H1 (cell line): ENCODE results near the gene SGCD. TPM values are rescaled to one million over a fixed set of nuclear protein-coding genes. Genes with fewer than 3 reads are reported as not detected.

Source experiments
- CTCF ChIA-PET: fragments of 300-600 bp; sonication (Branson Sonifier 250); formaldehyde crosslinking; loops from one replicate; lab custom pipeline; 2021; ENCODE audit not compliant: partially characterized antibody; lab: Charles Lee
- POLR2A ChIA-PET: fragments of 300-600 bp; sonication (Branson Sonifier 250); formaldehyde crosslinking; loops from one replicate; lab custom pipeline; 2021; ENCODE audit warnings: inconsistent platforms; ENCODE audit not compliant: partially characterized antibody; lab: Charles Lee
- DNase-seq, 2 experiments: peaks; one replicate each; pipeline versions ENCODE4 v3.0.0 to v3.0.0-alpha.2; 2010 to 2022; ENCODE audit warnings: low spot score in 2 of 2, low read depth in 1 of 2, mixed read lengths in 1 of 2
- FAIRE-seq: peaks from 2 replicates; lab custom pipeline; 2011; peaks lifted over from hg19 to GRCh38; lab: Jason Lieb, UNC
- H2AFZ ChIP-seq: 2 replicates; pipeline ENCODE4 v1.8.1; 2012; ENCODE audit warnings: low read length, inconsistent platforms
- H2AK5ac ChIP-seq: 2 replicates; pipeline ENCODE4 v1.6.1; 2013; ENCODE audit warnings: low read depth, low read length
- H2BK120ac ChIP-seq: replicated peaks from 2 replicates; pipeline ENCODE3; 2013; ENCODE audit warnings: low read depth, low read length, inconsistent platforms
- H2BK12ac ChIP-seq: 2 replicates; pipeline ENCODE4 v1.6.1; 2013; ENCODE audit warnings: low read depth, low read length
- H2BK15ac ChIP-seq: 2 replicates; pipeline ENCODE4 v1.6.1; 2013; ENCODE audit warnings: low read length
- H2BK20ac ChIP-seq: 2 replicates; pipeline ENCODE4 v1.6.1; 2013; ENCODE audit warnings: low read length
- H2BK5ac ChIP-seq: 2 replicates; pipeline ENCODE4 v1.6.1; 2013; ENCODE audit warnings: low read depth, low read length
- H3K14ac ChIP-seq: 2 replicates; pipeline ENCODE4 v1.6.1; 2013; ENCODE audit warnings: inconsistent platforms; ENCODE audit not compliant: insufficient read length
- H3K18ac ChIP-seq: 2 replicates; pipeline ENCODE4 v1.6.1; 2013; ENCODE audit warnings: low read length; ENCODE audit errors: extremely low read depth
- H3K23ac ChIP-seq: 2 replicates; pipeline ENCODE4 v1.6.1; 2013; ENCODE audit warnings: inconsistent platforms; ENCODE audit not compliant: insufficient read length
- H3K23me2 ChIP-seq: 2 replicates; pipeline ENCODE4 v1.6.1; 2013; ENCODE audit warnings: low read depth, low read length
- H3K27ac ChIP-seq: 2 replicates; pipeline ENCODE4 v1.6.1; 2011; ENCODE audit warnings: low read depth, low read length, inconsistent platforms
- H3K27me3 ChIP-seq, 4 experiments: replicated peaks in 1 of 4; 1 replicate in 1 of 4; 2 replicates in 3 of 4; pipeline versions ENCODE4 v1.6.1 to v1.8.1; 2011 to 2013; ENCODE audit warnings: low read length in 3 of 4, mild to moderate bottlenecking in 3 of 4, inconsistent platforms in 2 of 4, mixed read lengths in 2 of 4, moderate library complexity in 1 of 4; ENCODE audit not compliant: control insufficient read depth in 3 of 4, insufficient read depth in 3 of 4; ENCODE audit errors: extremely low read depth in 1 of 4
- H3K36me3 ChIP-seq, 4 experiments: 2 replicates each; pipeline versions ENCODE4 v1.6.1 to v1.8.1; 2011 to 2013; ENCODE audit warnings: mild to moderate bottlenecking in 4 of 4, low read length in 3 of 4, moderate library complexity in 2 of 4, control low read depth in 1 of 4, inconsistent platforms in 1 of 4; ENCODE audit not compliant: insufficient read depth in 4 of 4, control insufficient read depth in 2 of 4
- H3K4ac ChIP-seq: replicated peaks from 2 replicates; pipeline ENCODE3; 2013; ENCODE audit warnings: low read length, low read depth, mixed read lengths, inconsistent platforms; ENCODE audit not compliant: insufficient read length
- H3K4me1 ChIP-seq, 4 experiments: replicated peaks in 1 of 4; 1 replicate in 1 of 4; 2 replicates in 3 of 4; pipeline versions ENCODE4 v1.6.1 to v1.8.1; 2011 to 2013; ENCODE audit warnings: low read length in 3 of 4, inconsistent platforms in 2 of 4, mixed read lengths in 1 of 4; ENCODE audit not compliant: insufficient read depth in 4 of 4, control insufficient read depth in 3 of 4
- H3K4me2 ChIP-seq, 2 experiments: 2 replicates each; pipeline versions ENCODE4 v1.6.1 to v1.8.1; 2011 to 2013; ENCODE audit warnings: low read depth in 2 of 2, low read length in 2 of 2, control low read depth in 1 of 2, inconsistent platforms in 1 of 2, mild to moderate bottlenecking in 1 of 2; ENCODE audit not compliant: insufficient read depth in 1 of 2
- H3K4me3 ChIP-seq, 4 experiments: fragments of 200-600, 300-600 bp in 1 of 4; sonication (generic), shearing (Covaris generic), sonication (Bioruptor Twin) in 1 of 4; 2 replicates each; pipeline versions ENCODE4 v1.5.1 to v1.8.1; 2011 to 2016; ENCODE audit warnings: low read length in 4 of 4, low read depth in 3 of 4, control low read depth in 2 of 4, inconsistent platforms in 2 of 4, mild to moderate bottlenecking in 2 of 4, mixed read lengths in 1 of 4, moderate library complexity in 1 of 4; ENCODE audit not compliant: insufficient read depth in 2 of 4; ENCODE audit errors: extremely low read depth in 1 of 4
- H3K56ac ChIP-seq: replicated peaks from 2 replicates; pipeline ENCODE3; 2013; ENCODE audit warnings: low read depth, mild to moderate bottlenecking, mixed read lengths, low read length, inconsistent platforms; ENCODE audit not compliant: insufficient read length
- H3K79me1 ChIP-seq: 2 replicates; pipeline ENCODE4 v1.6.1; 2013; ENCODE audit warnings: low read depth, low read length, control low read depth
- H3K79me2 ChIP-seq, 2 experiments: 2 replicates each; pipeline versions ENCODE4 v1.6.1 to v1.8.1; 2012 to 2013; ENCODE audit warnings: low read length in 2 of 2, mild to moderate bottlenecking in 2 of 2, inconsistent platforms in 1 of 2; ENCODE audit not compliant: insufficient read depth in 2 of 2, control insufficient read depth in 1 of 2
- H3K9ac ChIP-seq, 4 experiments: replicated peaks in 1 of 4; 1 replicate in 1 of 4; 2 replicates in 3 of 4; pipeline versions ENCODE4 v1.6.1 to v1.8.1; 2011 to 2013; ENCODE audit warnings: low read depth in 3 of 4, low read length in 3 of 4, control low read depth in 2 of 4, mild to moderate bottlenecking in 2 of 4, moderate library complexity in 2 of 4, inconsistent platforms in 1 of 4; ENCODE audit errors: extremely low read depth in 1 of 4
- H3K9me3 ChIP-seq, 2 experiments: 2 replicates each; pipeline versions ENCODE4 v1.6.1 to v1.8.1; 2012 to 2013; ENCODE audit warnings: mild to moderate bottlenecking in 2 of 2, moderate library complexity in 2 of 2, control low read depth in 1 of 2, inconsistent platforms in 1 of 2, low read depth in 1 of 2, low read length in 1 of 2, mixed read lengths in 1 of 2; ENCODE audit not compliant: insufficient read depth in 2 of 2
- H4K20me1 ChIP-seq, 2 experiments: replicated peaks in 1 of 2; 2 replicates each; pipeline versions ENCODE3 to v1.8.1; 2011 to 2013; ENCODE audit warnings: inconsistent platforms in 2 of 2, low read length in 2 of 2, mild to moderate bottlenecking in 1 of 2; ENCODE audit not compliant: insufficient read depth in 2 of 2, control insufficient read depth in 1 of 2
- H4K5ac ChIP-seq: 2 replicates; pipeline ENCODE4 v1.6.1; 2013; ENCODE audit warnings: low read length, low read depth, mixed read lengths, inconsistent platforms; ENCODE audit not compliant: insufficient read length
- H4K8ac ChIP-seq: 2 replicates; pipeline ENCODE4 v1.8.0; 2013; ENCODE audit warnings: mild to moderate bottlenecking, moderate library complexity, low read length, inconsistent platforms; ENCODE audit not compliant: insufficient read depth; ENCODE audit errors: extremely low read depth
- H4K91ac ChIP-seq: replicated peaks from 2 replicates; pipeline ENCODE3; 2013; ENCODE audit warnings: low read length, mixed read lengths, inconsistent platforms; ENCODE audit not compliant: insufficient read length
- BRCA1 ChIP-seq: IDR thresholded peaks from 2 replicates; pipeline ENCODE4 v1.6.1; 2012; ENCODE audit warnings: low read depth, low read length, improper control_type of control experiment
- CEBPB ChIP-seq: IDR thresholded peaks from 2 replicates; pipeline ENCODE4 v1.6.1; 2012; ENCODE audit warnings: low read depth, low read length
- EZH2 ChIP-seq: fragments of 200-600 bp; sonication (generic); IDR thresholded peaks from 2 replicates; pipeline ENCODE4 v1.7.1; 2012; ENCODE audit warnings: low read depth, mild to moderate bottlenecking, moderate library complexity, low read length, inconsistent platforms; ENCODE audit not compliant: severe bottlenecking
- JUN ChIP-seq: IDR thresholded peaks from 2 replicates; pipeline ENCODE4 v1.6.1; 2011; ENCODE audit warnings: low read depth, mild to moderate bottlenecking, improper control_type of control experiment, low read length
- KDM4A ChIP-seq: IDR thresholded peaks from one replicate; pipeline ENCODE4 v1.7.1; 2012; ENCODE audit warnings: low read depth, mild to moderate bottlenecking, moderate library complexity, low read length, inconsistent platforms; ENCODE audit not compliant: severe bottlenecking
- NANOG ChIP-seq: IDR thresholded peaks from 2 replicates; pipeline ENCODE4 v1.6.1; 2011; ENCODE audit warnings: low read length, low read depth, mild to moderate bottlenecking, inconsistent platforms; ENCODE audit not compliant: insufficient read depth, poor library complexity, severe bottlenecking
- POLR2A ChIP-seq, 2 experiments: IDR thresholded peaks; 1 replicate in 1 of 2; 2 replicates in 1 of 2; pipeline ENCODE4 v1.6.1; 2011; ENCODE audit warnings: low read depth in 2 of 2, low read length in 2 of 2, mild to moderate bottlenecking in 2 of 2; ENCODE audit errors: control extremely low read depth in 1 of 2
- RXRA ChIP-seq: IDR thresholded peaks from 2 replicates; pipeline ENCODE4 v1.6.1; 2011; ENCODE audit warnings: low read depth, mild to moderate bottlenecking, low read length, moderate library complexity; ENCODE audit not compliant: insufficient read depth
- SIN3A ChIP-seq, 2 experiments: IDR thresholded peaks in 1 of 2; conservative IDR thresholded peaks in 1 of 2; 2 replicates each; pipeline ENCODE4 v1.6.1; 2011 to 2012; ENCODE audit warnings: low read length in 2 of 2, improper control_type of control experiment in 1 of 2, low read depth in 1 of 2, mild to moderate bottlenecking in 1 of 2
- SP1 ChIP-seq: IDR thresholded peaks from 2 replicates; pipeline ENCODE4 v1.6.1; 2011; ENCODE audit warnings: low read depth, low read length
- TAF7 ChIP-seq: optimal IDR thresholded peaks from 2 replicates; pipeline ENCODE3; 2011; ENCODE audit warnings: low read depth, mild to moderate bottlenecking, inconsistent platforms, low read length, moderate library complexity, borderline replicate concordance
- WGBS, 2 experiments: shearing (Covaris generic) in 1 of 2; methylation state at CpG; one replicate each; pipeline versions ENCODE4 v1.1.6 to v1.1.7; 2013 to 2015; ENCODE audit warnings: low lambda C conversion rate in 2 of 2, mixed read lengths in 2 of 2, inconsistent platforms in 1 of 2, low coverage in 1 of 2, missing lambda C conversion rate in 1 of 2; ENCODE audit not compliant: insufficient replicate concordance in 2 of 2, insufficient coverage in 1 of 2, insufficient read length in 1 of 2; ENCODE audit errors: extremely low coverage in 1 of 2, missing lambda C conversion rate in 1 of 2; 5-methylcytosine and 5-hydroxymethylcytosine counted together
- polyA plus RNA-seq, 7 experiments: library from polyadenylated mRNA; depleted of rRNA in 3 of 7; stranded (reverse) in 5 of 7; unstranded in 2 of 7; fragments of >200 nt in 5 of 7; fragments of 200-250 nt in 2 of 7; gene quantifications; 1 replicate in 5 of 7; 2 replicates in 1 of 7; 4 replicates in 1 of 7; pipeline versions ENCODE4 v1.2.1 to v1.2.3, GENCODE V29; 2011 to 2013; ENCODE audit warnings: missing spikeins in 2 of 7, mixed read lengths in 2 of 7
- total RNA-seq: library from RNA; stranded (reverse); fragmentation: NEBNext Ultra II Directional; extraction: Animal tissue kit (Norgen Biotek cat#: 25700); gene quantifications from 2 replicates; pipeline ENCODE4 v1.2.1, GENCODE V29; 2021
- TF ChIP-seq, protein P1 (sequence below), 3 experiments: IDR thresholded peaks; 1 replicate in 2 of 3; 2 replicates in 1 of 3; pipeline versions ENCODE4 v1.5.1 to v1.6.1; 2011; ENCODE audit warnings: low read length in 3 of 3, mild to moderate bottlenecking in 3 of 3, inconsistent platforms in 2 of 3, low read depth in 1 of 3, moderate library complexity in 1 of 3; ENCODE audit not compliant: insufficient read depth in 1 of 3; ENCODE audit errors: control extremely low read depth in 1 of 3

Gene SGCD
- total and polyA plus RNA-seq, 2 of the 8 experiments (the other 6 are each of a cell fraction or from before 2014, with no cell fraction given): 0.04 to 0.08 TPM

DNA sequence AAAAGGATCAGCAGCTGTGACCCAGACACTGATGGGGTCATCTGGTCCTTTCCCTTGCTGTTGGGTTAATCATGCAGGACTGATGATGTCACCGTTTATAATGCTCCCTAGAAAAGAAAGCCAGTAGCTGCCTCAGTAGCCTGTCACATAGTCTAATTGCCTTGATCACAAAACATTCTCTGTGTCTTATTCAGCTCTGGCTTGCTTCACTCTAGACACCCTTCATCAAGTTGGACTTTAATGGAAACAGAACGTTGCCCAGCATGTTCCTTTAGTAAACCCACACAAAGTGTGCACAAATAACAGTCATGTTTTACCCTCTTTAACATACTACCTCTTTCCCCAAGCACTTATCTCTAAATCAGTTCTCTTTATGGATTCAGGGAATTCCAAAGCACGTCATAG, 170.8 kb downstream of the SGCD start:
- no peak overlapping the region for H3K14ac ChIP-seq
- H3K4me1 ChIP-seq: no peaks in the 10 kb centered on the region
- H3K4me2 ChIP-seq: no peak overlapping the region
- H2BK15ac ChIP-seq: no peak overlapping the region
- H3K4ac ChIP-seq: no peak overlapping the region
- H3K23me2 ChIP-seq: no peaks in the 10 kb centered on the region
- H2BK120ac ChIP-seq: no peak overlapping the region
- H3K36me3 ChIP-seq: no peaks in the 10 kb centered on the region
- H2AFZ ChIP-seq: peak overlapping the region; percentile 37; the same call in 1 of the 2 replicates
- DNase-seq: no peak
- no peak overlapping the region for H2BK5ac ChIP-seq
- no peaks in the 10 kb centered on the region for H4K20me1 ChIP-seq
- H4K5ac ChIP-seq: no peak overlapping the region
- H3K18ac ChIP-seq: no peak overlapping the region
- FAIRE-seq: no peak
- no peak overlapping the region for H3K56ac ChIP-seq
- no peak overlapping the region for H2AK5ac ChIP-seq
- ChIA-PET CTCF (no interaction called here), POLR2A (no interaction called here)
- no peaks in the 10 kb centered on the region for H3K79me2 ChIP-seq
- no peaks in the 10 kb centered on the region for H3K27me3 ChIP-seq
- H3K27ac ChIP-seq: no peak overlapping the region
- H4K91ac ChIP-seq: no peak overlapping the region
- no peak overlapping the region for H2BK12ac ChIP-seq
- no peak overlapping the region for H3K9ac ChIP-seq
- no peak overlapping the region for H3K23ac ChIP-seq
- no peak overlapping the region for H2BK20ac ChIP-seq
- no peak overlapping the region for H4K8ac ChIP-seq
- no peaks in the 10 kb centered on the region for H3K9me3 ChIP-seq
- H3K4me3 ChIP-seq: no peak overlapping the region
- H3K79me1 ChIP-seq: no peaks in the 10 kb centered on the region
- 84% methylated on average over 3 of the region's 3 CpGs; no CpG with 5 or more reads in 1 of the 2 experiments for WGBS, 2 experiments
- TF ChIP-seq CEBPB (no peak), NANOG (no peak), SP1 (no peak), JUN (no peak), RXRA (no peak), KDM4A (no peak), POLR2A (IDR thresholded peaks at IDR 0.05; ENCODE audit: control extremely low read depth in 1 of 2, low read depth in 2 of 2, low read length in 2 of 2) (no peak), BRCA1 (no peak), EZH2 (no peak), SIN3A (conservative IDR thresholded peaks at IDR 0.05 in 1 of 2, IDR thresholded peaks at IDR 0.05 in 1 of 2; ENCODE audit: low read depth in 1 of 2, low read length in 2 of 2) (no peak), TAF7 (no peak)
- TF ChIP-seq, protein P1, sequence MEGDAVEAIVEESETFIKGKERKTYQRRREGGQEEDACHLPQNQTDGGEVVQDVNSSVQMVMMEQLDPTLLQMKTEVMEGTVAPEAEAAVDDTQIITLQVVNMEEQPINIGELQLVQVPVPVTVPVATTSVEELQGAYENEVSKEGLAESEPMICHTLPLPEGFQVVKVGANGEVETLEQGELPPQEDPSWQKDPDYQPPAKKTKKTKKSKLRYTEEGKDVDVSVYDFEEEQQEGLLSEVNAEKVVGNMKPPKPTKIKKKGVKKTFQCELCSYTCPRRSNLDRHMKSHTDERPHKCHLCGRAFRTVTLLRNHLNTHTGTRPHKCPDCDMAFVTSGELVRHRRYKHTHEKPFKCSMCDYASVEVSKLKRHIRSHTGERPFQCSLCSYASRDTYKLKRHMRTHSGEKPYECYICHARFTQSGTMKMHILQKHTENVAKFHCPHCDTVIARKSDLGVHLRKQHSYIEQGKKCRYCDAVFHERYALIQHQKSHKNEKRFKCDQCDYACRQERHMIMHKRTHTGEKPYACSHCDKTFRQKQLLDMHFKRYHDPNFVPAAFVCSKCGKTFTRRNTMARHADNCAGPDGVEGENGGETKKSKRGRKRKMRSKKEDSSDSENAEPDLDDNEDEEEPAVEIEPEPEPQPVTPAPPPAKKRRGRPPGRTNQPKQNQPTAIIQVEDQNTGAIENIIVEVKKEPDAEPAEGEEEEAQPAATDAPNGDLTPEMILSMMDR (IDR thresholded peaks at IDR 0.05; ENCODE audit: control extremely low read depth in 1 of 3, insufficient read depth in 1 of 3, low read depth in 1 of 3, low read length in 3 of 3): no peak
